GM18870 (cell line): ENCODE measurements around the gene KRT36.

Source experiments
- ATAC-seq: cut with Tn5 transposase; IDR thresholded peaks from one replicate; pipeline ENCODE4 v1.9.1; 2021; ENCODE audit warnings: moderate library complexity; ENCODE audit not compliant: unreplicated experiment

Gene KRT36

DNA sequence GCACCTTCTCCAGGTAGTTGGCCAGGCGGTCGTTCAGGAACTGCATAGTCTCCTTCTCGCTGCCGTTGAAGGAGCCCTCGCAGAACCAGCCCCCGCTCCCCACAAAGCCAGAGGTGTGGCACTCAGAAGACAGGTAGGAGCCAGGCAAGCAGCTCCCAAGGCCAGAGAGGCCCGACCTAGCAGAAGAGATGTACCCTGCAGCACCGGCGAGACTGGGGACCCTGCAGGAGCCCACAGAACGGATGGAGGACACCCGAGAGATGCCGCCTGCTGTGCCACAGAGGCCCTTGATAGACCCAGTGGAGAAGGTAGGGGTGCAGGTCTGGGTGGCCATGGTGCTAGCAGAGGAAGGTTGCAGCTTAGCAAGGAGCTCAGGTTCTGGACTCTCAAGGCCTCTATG is at the start of gene KRT36:
TSS of gene KRT36 (minus strand) at position 380 of the 400 bp plus-strand sequence. CDS start at position 334, 46 bp downstream.
- ATAC-seq, result no peak

DNA sequence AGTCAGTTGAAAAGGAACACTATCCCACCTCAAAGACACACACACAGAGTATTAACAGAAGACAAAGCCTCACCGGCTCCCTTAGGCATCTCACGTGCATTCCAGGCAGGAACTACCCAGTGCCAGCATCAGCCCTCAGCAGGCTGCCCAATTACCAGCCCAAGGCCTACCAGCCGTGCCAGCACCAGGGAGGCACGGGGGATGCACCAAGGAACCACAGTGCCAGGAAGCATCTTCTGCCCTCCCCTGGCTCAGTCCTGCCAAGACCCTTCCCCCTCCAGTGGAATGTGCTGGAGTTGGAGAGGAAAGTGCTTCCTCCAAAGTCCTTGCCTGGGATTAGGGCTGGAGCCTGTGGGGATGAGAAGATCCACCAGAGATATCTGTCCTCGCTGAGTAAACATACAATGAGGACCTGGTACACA is 49.4 kb upstream of the KRT36 start:
- ATAC-seq, result no peak

DNA sequence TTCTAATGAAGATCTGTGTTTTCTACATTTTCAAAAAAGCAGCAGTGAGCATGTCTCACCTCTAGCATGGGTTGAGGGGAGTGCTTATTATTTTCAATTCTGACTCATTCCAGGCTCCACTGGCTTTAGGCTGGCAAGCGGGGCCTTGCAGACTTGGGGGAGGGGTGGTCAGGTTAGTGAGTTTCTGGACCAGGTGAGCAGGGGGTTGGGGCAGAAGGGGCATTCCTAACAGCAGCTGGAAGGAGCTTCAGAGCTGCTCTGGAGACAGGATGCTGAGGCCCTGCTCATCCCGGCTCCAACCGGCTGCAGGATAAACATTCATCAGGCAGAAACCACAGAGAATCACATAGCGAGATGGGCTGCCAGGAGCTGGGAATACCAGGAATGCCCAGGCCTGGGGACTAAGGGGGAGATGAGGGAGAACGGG is 48.9 kb upstream of the KRT36 start:
- no peak for ATAC-seq

DNA sequence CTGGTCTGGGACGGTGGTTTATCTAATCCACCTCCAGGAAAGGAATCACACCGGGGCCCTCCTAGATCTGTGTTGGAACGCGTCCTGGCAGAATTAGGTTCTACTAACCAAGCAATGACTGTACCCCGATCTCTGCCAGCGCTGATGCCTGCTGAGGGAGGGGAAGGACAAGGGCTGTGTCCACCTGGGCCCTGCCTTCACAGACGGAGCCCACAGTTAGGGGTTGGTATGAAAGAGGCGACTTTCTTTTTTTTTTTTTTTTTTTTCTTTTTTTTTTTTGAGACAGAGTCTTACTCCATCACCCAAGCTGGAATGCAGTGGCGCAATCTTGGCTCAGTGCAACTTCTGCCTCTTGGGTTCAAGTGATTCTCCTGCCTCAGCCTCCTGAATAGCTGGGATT is 48.3 kb upstream of the KRT36 start:
- ATAC-seq, result no peak

DNA sequence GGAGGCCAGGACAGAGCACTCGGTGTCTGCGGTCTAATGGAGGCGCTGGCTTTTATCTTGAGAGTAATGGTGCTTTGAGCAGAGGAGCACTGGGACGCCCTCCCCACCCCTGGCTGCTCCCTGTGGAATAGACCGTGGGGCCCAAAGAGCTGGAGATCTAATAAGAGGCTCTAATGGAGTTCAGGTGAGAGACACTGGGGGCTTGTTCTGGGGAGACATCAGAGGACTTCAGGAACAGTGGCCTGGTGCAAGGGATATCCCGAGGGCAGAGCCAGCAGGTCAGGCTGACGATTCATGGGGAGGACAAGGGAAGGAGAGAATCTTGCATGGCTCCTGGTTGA is 47.9 kb upstream of the KRT36 start:
- no peak for ATAC-seq

DNA sequence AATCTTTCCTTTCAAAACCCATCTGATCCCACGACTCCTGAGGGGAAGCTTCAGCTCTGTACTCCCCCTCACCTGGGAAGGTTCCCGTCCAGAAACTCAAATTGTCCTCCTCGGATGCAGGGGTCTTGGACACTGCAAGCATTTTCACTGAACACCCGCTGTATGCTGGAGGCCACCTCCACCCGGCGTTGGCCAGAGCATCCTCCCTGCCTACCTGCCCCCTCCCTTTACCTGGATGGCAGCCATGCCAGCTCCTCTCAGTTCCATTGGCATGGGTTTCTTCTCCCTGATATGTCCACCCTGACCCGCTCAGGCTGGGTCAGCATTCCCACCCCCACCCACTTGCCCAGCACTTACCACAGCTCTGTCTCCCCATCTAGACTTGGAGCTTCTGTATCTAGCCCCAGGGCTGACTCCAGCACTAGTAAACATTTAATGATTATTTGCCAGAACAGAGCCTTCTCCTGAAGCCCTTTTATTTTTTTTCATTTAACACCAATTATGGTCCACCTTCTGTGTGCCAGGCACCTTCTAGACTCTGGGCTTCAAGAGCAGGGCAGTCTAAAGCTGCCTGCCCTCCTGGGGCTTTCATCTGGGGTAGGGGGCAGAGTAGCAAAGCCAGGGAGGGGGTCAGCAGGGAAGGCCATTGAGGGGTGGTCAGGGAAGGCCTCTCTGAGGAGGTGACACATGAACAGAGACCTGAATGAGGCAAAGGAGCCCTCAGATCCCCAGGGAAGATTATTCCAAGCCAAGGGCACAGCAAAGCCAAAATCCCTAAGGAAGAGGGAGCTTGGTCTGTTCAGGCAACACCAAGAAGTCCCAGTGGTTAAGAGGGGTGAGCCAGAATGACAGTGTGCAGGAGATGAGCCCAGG is 47.3 kb upstream of the KRT36 start:
- ATAC-seq, result no peak

DNA sequence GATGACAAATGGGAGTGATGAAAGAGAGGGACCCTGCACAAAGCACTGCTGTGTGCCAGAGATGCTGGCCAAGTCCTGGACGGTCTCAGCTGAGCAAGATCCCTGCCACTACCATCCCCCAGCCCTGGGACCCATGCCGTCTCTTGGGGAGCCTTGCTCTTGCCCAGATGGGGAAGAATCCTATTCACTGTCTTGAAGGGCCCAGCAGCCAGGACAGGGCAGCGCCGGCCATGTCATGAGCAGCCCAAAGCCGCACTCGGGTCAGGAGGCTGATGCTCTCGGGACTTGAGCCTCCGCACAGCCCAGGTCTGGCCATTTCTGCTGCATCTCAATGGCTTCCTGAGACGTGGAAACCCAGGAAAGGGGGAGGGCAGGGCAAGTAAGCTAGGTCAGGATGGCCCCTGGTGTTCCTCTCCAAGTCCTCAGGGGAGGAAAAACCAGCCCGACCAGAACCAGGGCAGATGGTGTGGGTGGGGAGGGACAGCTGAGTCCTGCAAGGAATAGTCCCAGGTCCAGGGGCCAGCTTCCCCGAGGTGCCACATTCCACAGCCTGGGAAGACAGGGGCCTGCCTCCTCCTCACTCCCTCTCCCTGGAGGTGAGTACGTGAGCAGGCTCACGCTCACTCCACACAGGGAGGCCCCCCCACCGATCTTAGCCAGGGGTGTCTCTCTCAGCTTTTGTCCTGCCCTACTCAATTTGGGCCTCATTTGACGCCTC is 46.2 kb upstream of the KRT36 start:
- ATAC-seq, result no peak

DNA sequence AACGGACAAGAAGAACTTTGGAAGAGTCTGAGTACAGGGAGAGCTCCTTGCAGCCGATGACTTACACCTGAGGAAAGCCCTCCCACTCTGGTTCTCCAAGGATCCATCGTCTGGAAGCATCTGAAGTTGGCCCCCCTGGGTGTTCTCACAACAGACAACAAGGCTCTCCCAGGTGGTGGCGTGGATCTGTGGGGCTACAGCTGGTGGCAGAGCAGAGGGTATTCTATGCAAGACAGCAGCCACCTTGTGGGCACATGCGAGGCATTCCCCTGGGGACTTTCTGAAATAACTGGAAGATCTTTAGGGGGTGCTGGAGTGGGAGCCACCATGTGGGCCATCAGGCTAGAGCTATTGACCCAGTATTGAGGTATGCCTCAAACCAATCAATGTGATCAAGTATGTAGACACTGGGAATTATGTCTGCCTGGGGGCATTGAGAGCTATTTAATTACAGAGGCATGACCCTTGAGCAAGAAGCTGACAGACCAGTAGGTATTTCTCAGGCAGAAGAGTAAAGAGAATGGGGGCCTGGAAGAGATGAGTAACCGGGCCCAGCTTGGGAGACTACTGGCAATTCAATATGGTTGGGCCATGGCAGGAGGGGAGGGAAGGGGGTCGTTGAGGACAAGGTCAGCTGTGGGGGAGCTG is 45.3 kb upstream of the KRT36 start:
- ATAC-seq, result no peak

DNA sequence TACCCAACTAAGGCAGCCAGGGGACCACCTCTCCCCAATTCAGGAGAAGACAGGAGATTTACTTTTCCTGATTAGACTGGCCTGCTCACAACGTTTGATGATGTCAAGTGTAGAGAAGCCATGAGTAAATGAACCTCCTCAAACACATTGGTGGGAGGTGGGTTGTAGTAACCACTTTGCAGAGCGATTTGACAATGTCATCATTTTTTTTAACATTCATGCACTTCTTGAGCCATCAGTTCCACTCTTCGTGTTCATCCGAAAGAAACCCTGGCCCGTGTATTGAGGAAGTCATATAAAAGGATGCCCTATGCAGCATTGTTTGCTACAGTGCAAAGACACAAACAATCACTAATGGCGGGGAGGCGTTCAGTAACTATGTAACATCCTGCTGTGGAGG is 43.9 kb upstream of the KRT36 start:
- no peak for ATAC-seq

DNA sequence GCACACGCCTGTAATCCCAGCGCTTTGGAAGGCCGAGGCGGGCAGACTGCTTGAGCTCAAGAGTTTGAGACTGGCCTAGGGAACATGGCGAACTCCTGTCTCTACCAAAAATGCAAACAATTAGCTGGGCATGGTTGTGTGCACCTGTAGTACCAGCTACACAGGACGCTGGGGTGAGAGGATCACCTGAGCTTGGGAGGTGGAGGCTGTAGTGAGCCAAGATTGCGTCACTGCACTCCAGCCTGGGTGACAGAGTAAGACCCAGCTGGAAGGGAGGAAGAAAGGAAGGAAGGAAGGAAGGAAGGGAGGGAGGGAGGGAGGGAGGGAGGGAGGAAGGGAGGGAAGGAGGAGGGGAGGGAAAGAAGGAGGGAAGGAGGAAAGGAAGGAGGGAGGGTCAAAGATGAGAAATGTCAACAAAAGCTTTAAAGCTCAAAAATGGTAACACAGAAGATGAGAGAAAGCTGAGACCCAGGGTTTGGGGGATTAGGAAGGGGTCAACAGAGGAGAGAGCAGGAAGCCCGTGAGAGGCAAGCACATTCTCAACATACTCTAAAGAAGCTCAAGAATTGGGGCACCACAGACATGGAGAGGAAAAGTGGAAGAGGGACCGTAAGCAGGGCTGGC is 43.3 kb upstream of the KRT36 start:
- no peak for ATAC-seq

DNA sequence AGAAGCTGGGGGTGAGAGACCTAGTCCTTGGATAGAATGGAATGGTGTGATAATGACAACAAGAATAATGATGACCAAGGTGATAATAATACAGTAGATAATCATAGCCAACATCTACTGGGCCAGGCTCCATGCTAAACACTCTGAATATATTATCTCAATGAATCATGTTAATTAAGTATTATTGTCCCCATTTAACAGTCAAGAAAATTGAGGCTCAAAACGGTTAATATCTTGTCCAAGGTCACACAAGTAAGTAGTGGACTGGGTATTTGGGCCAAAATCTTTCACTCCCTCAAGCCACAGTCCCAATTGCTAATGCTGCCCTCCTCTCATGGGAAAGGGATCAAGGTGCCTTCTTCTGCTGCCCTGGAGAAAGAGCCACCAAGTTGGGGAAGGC is 42.3 kb upstream of the KRT36 start:
- ATAC-seq, result no peak

DNA sequence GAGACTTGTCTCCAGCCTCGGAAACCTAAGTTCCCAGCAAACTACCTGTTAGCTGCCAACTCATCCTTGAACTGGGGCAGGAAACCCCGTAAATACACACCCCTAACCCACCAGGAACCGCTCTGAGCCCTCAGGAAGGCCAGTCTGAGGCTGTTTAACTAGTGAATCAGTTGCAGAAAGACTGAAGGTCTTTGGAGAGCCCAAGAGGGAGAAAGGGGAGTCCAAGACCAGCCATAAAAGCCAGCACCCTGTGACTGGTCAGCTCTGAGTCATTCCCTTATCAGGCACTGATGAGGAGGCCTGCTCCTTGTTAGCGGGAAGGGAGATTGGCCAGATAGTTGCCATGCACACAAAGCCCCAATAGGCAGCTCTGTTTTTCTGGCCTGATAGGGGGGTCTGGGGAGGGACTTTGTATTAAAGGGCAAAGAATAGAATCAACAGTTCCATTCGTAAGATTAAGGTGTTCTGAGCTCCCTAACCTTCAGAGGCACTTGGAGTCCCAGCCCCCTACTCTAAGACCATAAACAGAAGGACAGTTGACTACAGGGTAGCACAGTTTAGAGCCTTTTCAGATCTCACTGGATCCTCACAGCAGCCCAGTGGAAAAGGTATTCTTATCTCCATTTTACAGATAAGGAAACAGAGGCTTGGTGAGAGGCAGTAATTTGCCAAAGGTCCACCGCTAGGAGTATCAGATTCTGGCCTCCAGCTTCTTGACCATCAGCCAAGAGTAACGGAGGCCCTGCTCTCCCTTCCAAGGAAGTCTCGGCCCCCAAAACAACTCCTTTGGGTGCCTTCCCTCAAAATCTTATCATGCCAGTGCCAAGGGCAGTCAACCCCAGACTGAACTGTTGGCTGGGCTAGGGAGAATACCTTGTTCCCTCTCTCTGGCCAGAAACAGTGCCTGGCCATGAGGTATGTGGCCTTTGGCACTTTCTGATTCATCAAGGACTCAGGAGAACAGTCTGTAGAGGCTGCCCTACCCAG is 40.6 kb upstream of the KRT36 start:
- ATAC-seq, result no peak

DNA sequence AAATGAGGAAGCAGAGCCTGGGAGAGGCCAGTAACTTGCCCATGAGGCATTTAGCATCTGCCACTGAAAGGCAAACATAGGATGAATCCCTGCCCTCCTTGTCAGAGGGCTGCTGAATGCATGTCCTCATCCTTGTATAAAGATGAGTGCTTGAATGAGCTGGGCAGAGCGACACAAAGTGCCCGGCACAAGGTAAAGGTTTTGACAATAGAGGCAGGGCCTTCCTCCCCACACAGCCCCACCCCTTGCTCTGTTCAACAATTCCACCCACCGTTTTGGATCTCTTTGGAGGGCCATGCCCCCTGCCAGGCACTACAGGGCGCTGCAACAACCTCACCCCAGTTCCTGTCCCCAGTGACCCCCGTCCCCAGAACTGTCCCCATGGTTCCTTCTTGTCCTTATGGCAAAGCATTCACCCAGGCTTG is 39.8 kb upstream of the KRT36 start:
- no peak for ATAC-seq

DNA sequence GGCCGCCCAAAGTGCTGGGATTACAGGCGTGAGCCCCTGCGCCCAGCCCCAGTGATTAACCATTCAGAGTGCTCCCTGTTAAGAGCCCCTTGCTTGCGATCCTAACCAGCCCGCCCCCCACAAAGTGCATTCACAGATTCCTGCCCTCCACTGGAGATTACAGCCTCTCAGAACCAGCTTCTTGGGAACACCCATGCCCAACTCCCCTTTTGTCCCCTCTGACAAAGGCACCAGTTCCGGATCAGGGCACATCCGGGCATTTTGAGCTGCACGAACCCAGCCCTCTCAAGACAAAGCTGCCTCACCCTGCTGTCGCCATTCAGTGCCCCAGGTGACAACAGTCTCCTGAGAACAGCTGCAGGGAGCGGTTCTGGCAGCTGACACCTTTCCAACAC is 39.2 kb upstream of the KRT36 start:
- no peak for ATAC-seq

DNA sequence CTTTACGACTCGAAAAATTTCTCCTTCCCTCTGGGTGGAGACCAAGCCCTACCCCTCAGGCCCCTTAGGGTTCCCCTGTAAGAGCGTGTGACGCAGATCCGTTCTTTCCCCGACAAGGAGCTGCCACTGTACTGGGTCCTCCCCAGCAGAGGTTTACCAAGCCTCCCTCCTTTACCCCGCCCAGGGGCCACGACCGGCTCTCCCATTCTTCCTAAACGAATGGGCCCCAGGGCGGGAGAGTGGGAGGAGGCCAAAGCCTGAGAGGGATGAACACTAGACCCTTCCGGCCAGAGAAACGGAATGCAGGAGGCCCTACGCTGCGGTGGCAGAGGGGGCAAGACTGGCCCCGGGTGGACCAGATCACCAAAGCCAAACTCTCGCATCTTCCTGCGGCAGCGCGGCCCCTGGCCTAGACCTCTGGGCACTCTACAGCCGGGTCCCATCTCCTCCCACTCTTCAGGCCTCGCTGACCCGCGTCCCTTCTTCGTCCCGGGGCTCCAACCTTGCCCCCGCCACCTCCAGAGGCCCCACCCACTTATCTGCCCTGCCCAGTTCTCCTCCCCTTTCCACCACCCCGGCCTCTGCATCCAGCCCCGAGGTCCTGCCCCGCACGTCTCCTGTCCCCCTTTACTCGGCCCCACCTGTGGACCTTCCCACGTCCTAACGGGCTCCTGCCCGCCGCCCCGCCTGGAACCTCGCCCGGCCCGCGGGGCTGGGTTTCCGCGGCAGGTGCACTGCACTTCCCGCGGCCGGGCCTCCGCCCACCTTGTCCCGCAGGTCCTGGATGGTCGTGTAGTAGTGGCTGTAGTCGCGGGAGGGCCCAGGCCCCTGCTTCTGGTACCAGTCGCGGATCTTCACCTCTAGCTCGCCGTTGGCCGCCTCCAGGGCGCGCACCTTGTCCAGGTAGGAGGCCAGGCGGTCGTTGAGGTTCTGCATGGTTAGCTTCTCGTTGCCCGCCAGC is 37.6 kb upstream of the KRT36 start:
- ATAC-seq, result no peak

DNA sequence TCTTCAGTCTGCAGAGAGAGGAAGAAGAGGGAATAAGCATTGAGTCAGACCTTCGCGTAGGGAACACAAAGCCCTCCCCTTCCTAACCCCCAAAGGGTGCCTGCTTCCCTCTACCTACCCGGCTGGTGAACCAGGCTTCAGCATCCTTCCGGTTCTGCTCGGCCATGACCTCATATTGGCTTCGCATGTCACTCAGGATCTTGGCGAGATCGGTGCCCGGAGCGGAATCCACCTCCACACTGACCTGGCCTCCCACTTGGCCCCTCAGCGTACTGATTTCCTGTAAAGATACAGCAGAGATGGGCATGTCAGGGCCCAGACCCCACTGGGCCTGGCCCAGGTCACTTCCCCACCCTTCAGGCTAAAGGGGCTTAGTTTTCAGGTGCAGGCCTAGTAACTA is 34.6 kb upstream of the KRT36 start:
- no peak for ATAC-seq

DNA sequence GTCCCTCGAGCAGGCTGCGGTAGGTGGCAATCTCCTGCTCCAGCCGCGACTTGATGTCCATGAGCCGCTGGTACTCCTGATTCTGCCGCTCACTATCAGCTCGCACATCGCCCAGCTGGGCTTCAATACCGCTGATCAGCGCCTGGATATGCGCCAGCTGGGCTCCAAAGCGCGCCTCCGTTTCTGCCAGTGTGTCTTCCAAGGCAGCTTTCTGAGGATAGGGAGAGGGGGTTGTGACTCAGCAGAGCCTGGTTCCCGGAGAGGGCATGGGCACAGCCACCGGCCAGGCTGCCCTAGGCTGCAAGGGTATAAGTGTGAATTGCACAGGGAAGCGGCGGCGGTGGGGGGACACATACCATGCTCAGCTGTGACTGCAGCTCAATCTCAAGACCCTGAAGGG is 34.1 kb upstream of the KRT36 start:
- ATAC-seq, result no peak

DNA sequence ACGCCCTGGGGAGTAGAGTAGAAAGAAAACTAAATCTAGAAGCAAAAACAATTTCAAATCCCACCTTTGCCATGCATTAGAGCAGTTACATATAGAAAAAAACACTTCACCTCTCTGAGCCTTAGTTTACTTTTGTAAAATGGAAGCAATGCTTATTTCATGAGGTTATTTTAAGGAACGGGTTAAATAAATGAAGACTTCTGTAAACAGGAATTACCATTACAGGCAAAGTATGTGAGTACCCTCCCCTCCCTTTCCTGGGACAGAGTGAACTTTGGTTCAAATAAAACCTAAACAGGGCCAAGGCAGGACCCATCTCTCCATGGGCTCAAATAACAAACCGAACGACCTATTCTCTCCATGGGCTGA is 33.5 kb upstream of the KRT36 start:
- ATAC-seq, result no peak
